HEK293 (cell line): ENCODE data around the gene ELMO1.

Source experiments
- CTCF ChIA-PET: fragments of 350-600 bp; formaldehyde crosslinking; extraction: SDS; loops from one replicate; lab custom pipeline; 2021; ENCODE audit warnings: antibody characterized with exemption; lab: Yijun Ruan, JAX
- POLR2A ChIA-PET: fragments of 300-600 bp; formaldehyde crosslinking; extraction: SDS; loops from one replicate; lab custom pipeline; 2020; ENCODE audit warnings: antibody characterized with exemption, inconsistent platforms; lab: Yijun Ruan, JAX
- H3K27ac ChIP-seq: fragments of 200-500 bp; sonication (Bioruptor generic); 2 replicates; pipeline ENCODE4 v1.5.1; 2014; ENCODE audit warnings: low read depth, low read length, control low read depth, inconsistent platforms; ENCODE audit errors: extremely low read depth
- H3K36me3 ChIP-seq, 2 experiments: fragments of 200-500 bp in 1 of 2; sonication (Bioruptor generic) in 1 of 2; 1 replicate in 1 of 2; 2 replicates in 1 of 2; pipeline ENCODE4 v1.5.1; 2014 to 2017; ENCODE audit warnings: inconsistent platforms in 2 of 2, low read length in 2 of 2; ENCODE audit not compliant: control insufficient read depth in 2 of 2, insufficient read depth in 1 of 2
- H3K4me1 ChIP-seq: fragments of 200-500 bp; sonication (Bioruptor generic); 2 replicates; pipeline ENCODE4 v1.5.1; 2014; ENCODE audit warnings: mild to moderate bottlenecking, low read length, inconsistent platforms; ENCODE audit not compliant: control insufficient read depth, insufficient read depth
- H3K4me3 ChIP-seq: 2 replicates; pipeline ENCODE4 v1.5.1; 2011; ENCODE audit warnings: low read depth, mild to moderate bottlenecking, control low read depth, low read length, moderate library complexity
- H3K9me3 ChIP-seq: fragments of 200-500 bp; sonication (Bioruptor generic); 2 replicates; pipeline ENCODE4 v1.5.1; 2014; ENCODE audit warnings: low read depth, low read length, inconsistent platforms; ENCODE audit not compliant: control insufficient read depth, insufficient read depth
- HOXA7 ChIP-seq: sonication (generic); formaldehyde crosslinking; IDR thresholded peaks from 2 replicates; pipeline ENCODE4 v1.8.1; 2022; ENCODE audit warnings: missing genetic modification reagents, borderline replicate concordance
- KLF10 ChIP-seq: fragments of 450-650 bp; IDR thresholded peaks from 2 replicates; pipeline ENCODE4 v1.5.1; 2018; ENCODE audit warnings: missing biosample characterization, mild to moderate bottlenecking, missing genetic modification characterization
- REST ChIP-seq: fragments of 450-650 bp; formaldehyde crosslinking; IDR thresholded peaks from 2 replicates; pipeline ENCODE4 v1.5.1; 2016; ENCODE audit warnings: missing biosample characterization, missing genetic modification characterization
- SALL2 ChIP-seq: fragments of 450-650 bp; formaldehyde crosslinking; IDR thresholded peaks from 2 replicates; pipeline ENCODE4 v1.5.0; 2017; ENCODE audit warnings: missing biosample characterization, mild to moderate bottlenecking, missing genetic modification characterization, borderline replicate concordance
- SP7 ChIP-seq: fragments of 450-650 bp; formaldehyde crosslinking; IDR thresholded peaks from 2 replicates; pipeline ENCODE4 v1.5.1; 2016; ENCODE audit warnings: missing biosample characterization, missing genetic modification characterization
- TCF7L2 ChIP-seq: IDR thresholded peaks from 2 replicates; pipeline ENCODE4 v1.6.1; 2011; ENCODE audit warnings: low read depth, mild to moderate bottlenecking, inconsistent platforms, low read length, moderate library complexity, borderline replicate concordance
- YY2 ChIP-seq: fragments of 450-650 bp; formaldehyde crosslinking; IDR thresholded peaks from 2 replicates; pipeline ENCODE4 v1.5.1; 2016; ENCODE audit warnings: missing biosample characterization, missing genetic modification characterization
- ZFHX2 ChIP-seq: fragments of 450-650 bp; formaldehyde crosslinking; conservative IDR thresholded peaks from 2 replicates; pipeline ENCODE4 v1.5.1; 2016; ENCODE audit warnings: missing biosample characterization, missing genetic modification characterization
- ZNF140 ChIP-seq: fragments of 450-650 bp; formaldehyde crosslinking; IDR thresholded peaks from 2 replicates; pipeline ENCODE4 v1.5.1; 2016; ENCODE audit warnings: missing biosample characterization, missing genetic modification characterization
- ZNF184 ChIP-seq: fragments of 450-650 bp; IDR thresholded peaks from 2 replicates; pipeline ENCODE4 v1.5.1; 2018; ENCODE audit warnings: missing biosample characterization, mild to moderate bottlenecking, missing genetic modification characterization
- ZNF202 ChIP-seq: fragments of 450-650 bp; formaldehyde crosslinking; IDR thresholded peaks from 2 replicates; pipeline ENCODE4 v1.5.1; 2016; ENCODE audit warnings: missing biosample characterization, missing genetic modification characterization, borderline replicate concordance
- ZNF214 ChIP-seq: fragments of 450-650 bp; formaldehyde crosslinking; IDR thresholded peaks from 2 replicates; pipeline ENCODE4 v1.5.1; 2017; ENCODE audit warnings: missing biosample characterization, mild to moderate bottlenecking, missing genetic modification characterization, borderline replicate concordance
- ZNF221 ChIP-seq: fragments of 450-650 bp; formaldehyde crosslinking; IDR thresholded peaks from 2 replicates; pipeline ENCODE4 v1.5.1; 2017; ENCODE audit warnings: missing biosample characterization, missing genetic modification characterization, borderline replicate concordance
- ZNF274 ChIP-seq, 2 experiments: fragments of 200-500 bp in 1 of 2; fragments of 450-650 bp in 1 of 2; sonication (Bioruptor generic) in 1 of 2; formaldehyde crosslinking in 1 of 2; IDR thresholded peaks; 2 replicates each; pipeline versions ENCODE4 v1.5.1 to v1.6.1; 2014 to 2016; ENCODE audit warnings: borderline replicate concordance in 1 of 2, inconsistent platforms in 1 of 2, low read length in 1 of 2, missing biosample characterization in 1 of 2, missing genetic modification characterization in 1 of 2
- ZNF366 ChIP-seq: fragments of 450-650 bp; formaldehyde crosslinking; conservative IDR thresholded peaks from 2 replicates; pipeline ENCODE4 v1.5.1; 2016; ENCODE audit warnings: missing biosample characterization, missing genetic modification characterization
- ZNF391 ChIP-seq: fragments of 450-650 bp; formaldehyde crosslinking; IDR thresholded peaks from 2 replicates; pipeline ENCODE4 v1.5.1; 2016; ENCODE audit warnings: low read depth, missing biosample characterization, missing genetic modification characterization, borderline replicate concordance
- ZNF423 ChIP-seq: fragments of 450-650 bp; formaldehyde crosslinking; IDR thresholded peaks from 2 replicates; pipeline ENCODE4 v1.5.1; 2016; ENCODE audit warnings: missing biosample characterization, missing genetic modification characterization
- ZNF426 ChIP-seq: fragments of 450-650 bp; formaldehyde crosslinking; IDR thresholded peaks from 2 replicates; pipeline ENCODE4 v1.5.1; 2017; ENCODE audit warnings: missing biosample characterization, missing genetic modification characterization, mild to moderate bottlenecking, inconsistent platforms, moderate library complexity
- ZNF433 ChIP-seq: fragments of 450-650 bp; formaldehyde crosslinking; IDR thresholded peaks from 2 replicates; pipeline ENCODE4 v1.5.1; 2016; ENCODE audit warnings: missing biosample characterization, missing genetic modification characterization, low read depth
- ZNF48 ChIP-seq: fragments of 450-650 bp; formaldehyde crosslinking; IDR thresholded peaks from 2 replicates; pipeline ENCODE4 v1.5.1; 2016; ENCODE audit warnings: missing biosample characterization, missing genetic modification characterization
- ZNF529 ChIP-seq: fragments of 450-650 bp; formaldehyde crosslinking; IDR thresholded peaks from 2 replicates; pipeline ENCODE4 v1.5.1; 2017; ENCODE audit warnings: missing genetic modification characterization, missing biosample characterization; ENCODE audit not compliant: insufficient replicate concordance
- ZNF548 ChIP-seq: fragments of 450-650 bp; formaldehyde crosslinking; IDR thresholded peaks from 2 replicates; pipeline ENCODE4 v1.5.1; 2016; ENCODE audit warnings: missing biosample characterization, missing genetic modification characterization
- ZNF549 ChIP-seq: fragments of 450-650 bp; IDR thresholded peaks from 2 replicates; pipeline ENCODE4 v1.5.1; 2018; ENCODE audit warnings: missing biosample characterization, missing genetic modification characterization, mild to moderate bottlenecking, inconsistent platforms, moderate library complexity
- ZNF571 ChIP-seq: fragments of 450-650 bp; formaldehyde crosslinking; IDR thresholded peaks from 2 replicates; pipeline ENCODE4 v1.5.0; 2017; ENCODE audit warnings: missing biosample characterization, missing genetic modification characterization
- ZNF843 ChIP-seq: fragments of 450-650 bp; formaldehyde crosslinking; IDR thresholded peaks from 2 replicates; pipeline ENCODE4 v1.5.1; 2016; ENCODE audit warnings: missing biosample characterization, missing genetic modification characterization
- TF ChIP-seq, protein P1 (sequence below): fragments of 450-650 bp; formaldehyde crosslinking; IDR thresholded peaks from 2 replicates; pipeline ENCODE4 v1.5.1; 2017; ENCODE audit warnings: missing biosample characterization, missing genetic modification characterization

The ELMO1 gene

GRCh38 chr7:36958111-36958733, 490.4 kb downstream of the ELMO1 start:
- Histone ChIP-seq H3K9me3 (no peaks in the 10 kb centered on the region), H3K36me3 (no peaks in the 10 kb centered on the region), H3K27ac (no peak overlapping the region), H3K4me1 (no peaks in the 10 kb centered on the region), H3K4me3 (no peak overlapping the region)
- POLR2A ChIA-PET = no interaction called here
- CTCF ChIA-PET = interaction anchor here (1.4 to 3.4 kb wide), 2 partner anchors 10 to 29 kb away, joined by 5 to 24 read pairs; no protein-coding TSS in a partner anchor
- TF ChIP-seq ZNF366 (tag by site-specific recombination) = no peak
- TF ChIP-seq, protein P1, sequence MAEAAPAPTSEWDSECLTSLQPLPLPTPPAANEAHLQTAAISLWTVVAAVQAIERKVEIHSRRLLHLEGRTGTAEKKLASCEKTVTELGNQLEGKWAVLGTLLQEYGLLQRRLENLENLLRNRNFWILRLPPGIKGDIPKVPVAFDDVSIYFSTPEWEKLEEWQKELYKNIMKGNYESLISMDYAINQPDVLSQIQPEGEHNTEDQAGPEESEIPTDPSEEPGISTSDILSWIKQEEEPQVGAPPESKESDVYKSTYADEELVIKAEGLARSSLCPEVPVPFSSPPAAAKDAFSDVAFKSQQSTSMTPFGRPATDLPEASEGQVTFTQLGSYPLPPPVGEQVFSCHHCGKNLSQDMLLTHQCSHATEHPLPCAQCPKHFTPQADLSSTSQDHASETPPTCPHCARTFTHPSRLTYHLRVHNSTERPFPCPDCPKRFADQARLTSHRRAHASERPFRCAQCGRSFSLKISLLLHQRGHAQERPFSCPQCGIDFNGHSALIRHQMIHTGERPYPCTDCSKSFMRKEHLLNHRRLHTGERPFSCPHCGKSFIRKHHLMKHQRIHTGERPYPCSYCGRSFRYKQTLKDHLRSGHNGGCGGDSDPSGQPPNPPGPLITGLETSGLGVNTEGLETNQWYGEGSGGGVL (tag by site-specific recombination) = no peak
- no peak for TF ChIP-seq ZNF548 (tag by site-specific recombination)
- no peak for TF ChIP-seq ZFHX2
- no peak for TF ChIP-seq ZNF426
- TF ChIP-seq SALL2 = no peak
- TF ChIP-seq ZNF391 (tag by site-specific recombination) = no peak
- TF ChIP-seq ZNF274 (IDR thresholded peaks at IDR 0.05; ENCODE audit: low read length) = no peak
- no peak for TF ChIP-seq ZNF274 (tag by site-specific recombination; IDR thresholded peaks at IDR 0.05; ENCODE audit: borderline replicate concordance)
- no peak for TF ChIP-seq REST (tag by site-specific recombination)
- no peak for TF ChIP-seq HOXA7
- no peak for TF ChIP-seq KLF10 (tag by site-specific recombination)
- TF ChIP-seq ZNF202 (tag by site-specific recombination) = no peak

- Histone ChIP-seq H3K27ac (no peak overlapping the region), H3K36me3 (no peaks in the 10 kb centered on the region), H3K4me3 (no peak overlapping the region), H3K4me1 (no peaks in the 10 kb centered on the region), H3K9me3 (no peaks in the 10 kb centered on the region)
- ChIA-PET CTCF (interaction anchor here (0.6 to 3.4 kb wide), 3 partner anchors 10 to 241 kb away, joined by 5 to 24 read pairs (median 6); no protein-coding TSS in a partner anchor), POLR2A (no interaction called here)
- no peak for TF ChIP-seq ZNF843 (tag by site-specific recombination)
- no peak for TF ChIP-seq ZNF184 (tag by site-specific recombination)
- no peak for TF ChIP-seq ZNF48 (tag by site-specific recombination)
Measured at GRCh38 chr7:36957620-36958019, 491.0 kb downstream of the ELMO1 start.

GRCh38 chr7:36956814-36957213, 491.9 kb downstream of the ELMO1 start:
- CTCF ChIA-PET = interaction anchor here (0.6 to 3.4 kb wide), 4 partner anchors 11 to 1990 kb away, joined by 3 to 24 read pairs (median 5); no protein-coding TSS in a partner anchor
- Histone ChIP-seq H3K4me3 (no peak overlapping the region), H3K36me3 (no peaks in the 10 kb centered on the region), H3K9me3 (no peaks in the 10 kb centered on the region), H3K4me1 (no peaks in the 10 kb centered on the region), H3K27ac (no peak overlapping the region)
- POLR2A ChIA-PET = no interaction called here
- TF ChIP-seq ZNF571 (tag by site-specific recombination) = no peak
- no peak for TF ChIP-seq ZNF529
- TF ChIP-seq ZNF214 (tag by site-specific recombination) = no peak
- TF ChIP-seq YY2 (tag by site-specific recombination) = no peak
- no peak for TF ChIP-seq SP7
- no peak for TF ChIP-seq ZNF221 (tag by site-specific recombination)
- TF ChIP-seq ZNF433 (tag by site-specific recombination) = no peak
- no peak for TF ChIP-seq ZNF140 (tag by site-specific recombination)
- no peak for TF ChIP-seq HOXA7
- no peak for TF ChIP-seq ZNF549
- no peak for TF ChIP-seq TCF7L2
- no peak for TF ChIP-seq ZNF423
